Medulla oblongata (tissue), 1 donor: Measurements from ENCODE around the gene UCKL1.

Source experiments
- DNase-seq: peaks from one replicate; pipeline ENCODE4 v3.0.0-alpha.2; 2015; ENCODE audit errors: extremely low spot score

UCKL1 gene

DNA sequence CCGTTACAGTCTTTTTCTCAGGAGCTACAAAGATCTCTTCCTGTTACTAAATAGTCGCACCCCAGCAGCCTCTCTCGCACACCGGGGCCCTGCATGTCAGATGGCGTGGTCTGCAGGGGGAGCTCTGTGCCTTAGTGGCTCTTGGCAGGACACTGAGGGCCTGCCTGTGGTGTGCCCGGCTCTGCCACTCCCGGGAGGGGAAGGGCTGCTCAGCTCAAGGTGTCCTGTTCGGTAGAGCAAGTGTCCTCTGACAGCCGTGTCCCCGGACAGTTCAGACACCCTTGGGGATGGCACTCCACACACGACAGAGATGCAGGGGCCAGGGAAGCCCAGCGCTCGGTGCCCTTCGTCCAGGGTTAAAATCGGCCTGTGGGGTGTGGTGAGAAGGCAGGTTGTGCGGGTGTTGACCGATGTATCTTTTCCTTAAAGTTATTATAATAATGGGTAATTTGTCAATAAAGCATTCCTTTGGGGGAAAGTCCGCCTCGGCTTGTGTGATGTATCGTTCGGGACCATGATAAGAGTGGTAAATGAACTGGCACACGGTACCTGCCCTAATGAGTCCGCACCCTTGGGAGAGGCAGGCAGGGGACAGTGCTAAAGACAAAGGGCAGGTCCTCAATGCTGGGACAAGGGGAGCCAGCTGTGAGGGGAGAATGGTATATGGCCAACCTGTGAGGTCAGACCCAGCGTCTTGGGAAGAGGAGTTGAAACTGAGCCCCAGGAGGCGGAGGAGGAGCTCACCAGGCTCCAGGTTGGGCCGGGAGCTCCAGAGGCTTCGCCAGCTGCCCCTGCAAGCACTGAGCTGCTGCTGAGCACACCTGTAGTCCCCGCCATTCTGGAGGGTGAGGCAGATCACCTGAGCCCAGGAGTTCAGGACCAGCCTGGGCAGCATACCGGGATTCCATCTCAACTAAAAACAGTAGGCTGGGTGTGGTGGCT lies 64.9 kb downstream of the UCKL1 start:
- DNase-seq = no peak

DNA sequence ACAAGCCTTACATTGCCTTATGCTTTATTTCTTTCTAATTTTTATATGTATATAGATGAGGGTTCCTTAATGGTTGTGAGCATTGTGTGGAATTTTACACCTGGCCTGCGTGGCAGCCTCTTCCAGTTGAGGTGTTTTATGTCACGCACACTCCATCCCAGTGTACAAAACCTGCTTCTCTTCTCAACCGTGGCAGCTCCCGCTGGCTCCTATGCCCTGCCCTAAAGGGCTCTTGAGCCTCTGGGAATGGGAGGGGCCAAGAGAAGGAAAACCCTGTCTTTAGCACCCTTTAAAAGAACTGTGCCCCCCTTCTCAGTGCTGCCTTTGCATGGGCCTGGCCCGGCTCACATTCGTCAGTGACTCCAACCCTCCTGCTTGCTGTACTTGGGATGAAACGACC lies 65.6 kb downstream of the UCKL1 start:
- DNase-seq = no peak

DNA sequence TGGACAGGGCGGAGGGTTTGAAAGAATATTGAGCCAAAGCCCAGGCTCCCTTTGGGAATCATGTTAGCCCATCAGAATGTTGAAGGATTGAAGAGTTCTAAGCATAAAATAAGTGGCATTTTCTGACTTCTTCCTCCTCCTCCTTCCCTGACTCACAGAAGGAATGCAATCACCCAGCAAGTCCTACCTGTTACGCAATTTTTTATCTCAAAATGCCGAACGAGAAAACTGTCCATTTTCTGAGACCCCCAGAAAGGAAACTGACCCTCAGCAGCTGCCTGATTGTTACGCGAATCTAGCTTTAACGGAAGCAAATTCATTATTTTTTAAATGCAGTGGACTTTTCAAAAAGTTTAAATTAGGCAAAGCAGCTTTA lies 66.0 kb downstream of the UCKL1 start:
- no peak for DNase-seq
